K562 (cell line): Measurements from ENCODE around the gene OR2W1. TPM values are rescaled to one million over a fixed set of nuclear protein-coding genes. Genes with fewer than 3 reads are reported as not detected.

Experiments used
- ATAC-seq: fragments of 200-7000 bp; cut with Tn5 transposase; 3 replicates; pipeline ENCODE4 v1.9.1; 2020; ENCODE audit warnings: moderate library complexity
- BruUV-seq: library from RNA; stranded (reverse); fragments of 400-500 nt; replicated peaks from 2 replicates; lab custom pipeline; 2021; lab: Mats Ljungman, UMichigan
- CTCF ChIA-PET: fragments of 300-600 bp; formaldehyde crosslinking; extraction: SDS; loops from one replicate; lab custom pipeline; 2021; ENCODE audit warnings: low intra/inter-chr PET ratio; lab: Yijun Ruan, JAX
- POLR2A ChIA-PET: fragments of 300-600, 350-650 bp; sonication (Branson Sonifier 250); formaldehyde crosslinking; extraction: SDS; loops from one replicate; lab custom pipeline; 2021; ENCODE audit warnings: antibody characterized with exemption, inconsistent platforms; lab: Yijun Ruan, JAX
- DNase-seq, 4 experiments: peaks; one replicate each; pipeline versions ENCODE4 v3.0.0 to v3.0.0-alpha.2; 2011 to 2018; ENCODE audit warnings: low spot score in 3 of 4, mixed read lengths in 3 of 4; ENCODE audit errors: extremely low read depth in 1 of 4
- FAIRE-seq: peaks from 2 replicates; lab custom pipeline; 2011; peaks lifted over from hg19 to GRCh38; lab: Jason Lieb, UNC
- H2AFZ ChIP-seq: 2 replicates; pipeline ENCODE4 v1.6.0; 2011; ENCODE audit warnings: low read depth, low read length, control low read depth, inconsistent platforms
- H3K27ac ChIP-seq: fragments of 200-600 bp; 3 replicates; pipeline ENCODE4 v1.8.0; 2011; ENCODE audit warnings: low read depth, mild to moderate bottlenecking, control low read depth, inconsistent platforms, low read length, moderate library complexity, mixed read lengths; ENCODE audit errors: extremely low read depth
- H3K27me3 ChIP-seq, 2 experiments: fragments of 300-600 bp in 1 of 2; 2 replicates in 1 of 2; 3 replicates in 1 of 2; pipeline versions ENCODE4 v1.6.0 to v1.8.0; 2011; ENCODE audit warnings: inconsistent platforms in 2 of 2, low read length in 2 of 2, mild to moderate bottlenecking in 1 of 2, mixed read lengths in 1 of 2, moderate library complexity in 1 of 2; ENCODE audit not compliant: control insufficient read depth in 2 of 2, insufficient read depth in 2 of 2
- H3K36me3 ChIP-seq: fragments of 300-600 bp; 3 replicates; pipeline ENCODE4 v1.8.0; 2011; ENCODE audit warnings: mild to moderate bottlenecking, low read length, inconsistent platforms; ENCODE audit not compliant: control insufficient read depth, insufficient read depth
- H3K4me1 ChIP-seq, 2 experiments: fragments of 200-600 bp in 1 of 2; replicated peaks in 1 of 2; 2 replicates in 1 of 2; 3 replicates in 1 of 2; pipeline versions ENCODE4 v1.5.1 to v1.8.0; 2011; ENCODE audit warnings: inconsistent platforms in 2 of 2, low read length in 2 of 2, mild to moderate bottlenecking in 1 of 2, mixed read lengths in 1 of 2, moderate library complexity in 1 of 2; ENCODE audit not compliant: control insufficient read depth in 2 of 2, insufficient read depth in 2 of 2
- H3K4me2 ChIP-seq: 2 replicates; pipeline ENCODE4 v1.6.1; 2011; ENCODE audit warnings: low read length, control low read depth, inconsistent platforms, mixed read lengths; ENCODE audit not compliant: insufficient read depth
- H3K4me3 ChIP-seq: fragments of 200-600 bp; sonication (generic), shearing (Covaris generic); 2 replicates; pipeline ENCODE4 v1.5.1; 2016; ENCODE audit warnings: control low read depth, inconsistent platforms
- H3K79me2 ChIP-seq: fragments of 200-600 bp; 3 replicates; pipeline ENCODE4 v1.8.0; 2011; ENCODE audit warnings: low read length, inconsistent platforms; ENCODE audit not compliant: control insufficient read depth, insufficient read depth
- H3K9ac ChIP-seq, 2 experiments: 2 replicates each; pipeline versions ENCODE4 v1.6.0 to v1.6.1; 2011; ENCODE audit warnings: low read depth in 2 of 2, low read length in 2 of 2, control low read depth in 1 of 2, inconsistent platforms in 1 of 2, mild to moderate bottlenecking in 1 of 2, mixed read lengths in 1 of 2; ENCODE audit not compliant: insufficient read depth in 1 of 2
- H3K9me1 ChIP-seq: one replicate; pipeline ENCODE4 v1.6.0; 2011; ENCODE audit warnings: inconsistent platforms, mild to moderate bottlenecking, low read length, moderate library complexity; ENCODE audit not compliant: control insufficient read depth, insufficient read depth
- H3K9me3 ChIP-seq: replicated peaks from 2 replicates; pipeline ENCODE4 v1.5.1; 2011; ENCODE audit warnings: low read depth, low read length, inconsistent platforms; ENCODE audit not compliant: control insufficient read depth, insufficient read depth
- H4K20me1 ChIP-seq: replicated peaks from 2 replicates; pipeline ENCODE4 v1.6.1; 2011; ENCODE audit warnings: low read length, inconsistent platforms, mixed read lengths; ENCODE audit not compliant: control insufficient read depth, insufficient read depth
- BDP1 ChIP-seq: IDR thresholded peaks from 3 replicates; pipeline ENCODE4 v1.6.1; 2011; ENCODE audit not compliant: insufficient read length, insufficient read depth
- CEBPG ChIP-seq, 3 experiments: fragments of 200-800 bp in 1 of 3; sonication (Bioruptor generic) in 1 of 3; sonication (generic) in 1 of 3; formaldehyde crosslinking in 1 of 3; IDR thresholded peaks in 2 of 3; conservative IDR thresholded peaks in 1 of 3; 2 replicates each; pipeline versions ENCODE4 v1.6.1 to v1.8.0; 2016 to 2022; ENCODE audit warnings: missing compliant biosample characterization in 2 of 3, missing genetic modification characterization in 2 of 3, mild to moderate bottlenecking in 1 of 3, missing genetic modification reagents in 1 of 3
- DEAF1 ChIP-seq: fragments of 450-650 bp; formaldehyde crosslinking; IDR thresholded peaks from 2 replicates; pipeline ENCODE4 v1.4.0; 2020; ENCODE audit warnings: mild to moderate bottlenecking, moderate library complexity
- HOMEZ ChIP-seq: fragments of 250-450 bp; sonication (Bioruptor Pico); IDR thresholded peaks from 2 replicates; pipeline ENCODE4 v1.4.0; 2020; ENCODE audit warnings: mild to moderate bottlenecking, moderate library complexity
- IRF1 ChIP-seq: sonication (generic); formaldehyde crosslinking; IDR thresholded peaks from 2 replicates; pipeline ENCODE4 v1.8.0; 2022; ENCODE audit warnings: missing genetic modification reagents, mild to moderate bottlenecking, borderline replicate concordance
- KLF13 ChIP-seq: fragments of 450-650 bp; IDR thresholded peaks from 2 replicates; pipeline ENCODE4 v1.6.1; 2016; ENCODE audit warnings: missing genetic modification characterization, low read depth, mild to moderate bottlenecking, missing compliant biosample characterization, moderate library complexity, borderline replicate concordance
- NFE2 ChIP-seq: IDR thresholded peaks from 2 replicates; pipeline ENCODE4 v1.6.1; 2014; ENCODE audit warnings: antibody characterized with exemption, low read depth
- ZBTB33 ChIP-seq: sonication (generic); formaldehyde crosslinking; IDR thresholded peaks from 2 replicates; pipeline ENCODE4 v1.8.1; 2023; ENCODE audit warnings: mild to moderate bottlenecking, missing genetic modification reagents
- ZFP1 ChIP-seq: fragments of 450-650 bp; formaldehyde crosslinking; IDR thresholded peaks from 2 replicates; pipeline ENCODE4 v1.4.0; 2020; ENCODE audit warnings: mild to moderate bottlenecking, mixed read lengths
- ZNF239 ChIP-seq: fragments of 250-450 bp; sonication (Bioruptor Pico); IDR thresholded peaks from 2 replicates; pipeline ENCODE4 v1.4.0; 2020; ENCODE audit warnings: mild to moderate bottlenecking
- WGBS: fragments of 100-300 bp; shearing (Covaris generic); methylation state at CpG from one replicate; pipeline ENCODE4 v1.1.6; 2016; ENCODE audit warnings: low coverage, mixed read lengths; ENCODE audit not compliant: insufficient coverage; ENCODE audit errors: missing lambda C conversion rate; 5-methylcytosine and 5-hydroxymethylcytosine counted together
- in situ Hi-C: fragments of 300-500 bp; cut with MboI; formaldehyde crosslinking; loops from 4 replicates; pipeline ENCODE4 v1.15.0; 2018; ENCODE audit warnings: inconsistent platforms, mixed read lengths
- intact Hi-C: fragments of 100-400 bp; cut with micrococcal nuclease; formaldehyde crosslinking; loops from 2 replicates; pipeline ENCODE4 v1.14.2; 2022
- polyA plus RNA-seq, 8 experiments: library from polyadenylated mRNA; depleted of rRNA in 4 of 8; stranded (reverse) in 5 of 8; unstranded in 3 of 8; fragments of >200 nt; fragmentation: Nextera tagmentation in 2 of 8; fragmentation: Illumina TruSeq in 1 of 8; extraction: Ambion mirVana in 2 of 8; extraction: Trizol in 1 of 8; gene quantifications; 2 replicates each; pipeline versions ENCODE4 v1.2.1 to v1.2.3, GENCODE V29; 2011 to 2014; ENCODE audit warnings: inconsistent platforms in 1 of 8, missing spikeins in 1 of 8
- total RNA-seq, 7 experiments: library from RNA; depleted of rRNA in 6 of 7; stranded (reverse); fragments of >200 nt in 6 of 7; fragmentation: Illumina TruSeq in 2 of 7; extraction: Trizol in 2 of 7; gene quantifications; 2 replicates each; pipeline versions ENCODE4 v1.2.1 to v1.2.3, GENCODE V29; 2011 to 2021; ENCODE audit warnings: low replicate concordance in 1 of 7

The OR2W1 gene
- total and polyA plus RNA-seq, 9 of the 15 experiments (the other 6 are each of a cell fraction or from before 2014, with no cell fraction given): not detected

- H3K9me3 ChIP-seq: peaks cover 5% of the 10 kb centered on the region; the same call in 1 of the 2 replicates
- H3K9me1 ChIP-seq: no peaks in the 10 kb centered on the region
- WGBS: 96% methylated on average over 38 of the region's 79 CpGs
- no peaks in the 10 kb centered on the region for H4K20me1 ChIP-seq
- H3K36me3 ChIP-seq: no peaks in the 10 kb centered on the region
- H3K27ac ChIP-seq: no peak overlapping the region
- POLR2A ChIA-PET: interaction anchor here (0.6 to 0.9 kb wide), 2 partner anchors 9 to 16 kb away, joined by 3 read pairs; no protein-coding TSS in a partner anchor
- DNase-seq (no peak), ATAC-seq (no peak), FAIRE-seq (no peak)
- no peak overlapping the region for H2AFZ ChIP-seq
- no peak overlapping the region for H3K4me2 ChIP-seq
- peaks cover 7 to 9% of the 10 kb centered on the region in 2 experiments; a peak in 4 of 5 replicates for H3K4me1 ChIP-seq
- BruUV-seq: no TSS peak
- in situ Hi-C loops: loop anchor here (5.0 kb wide), 1 partner anchor 178 kb away; no protein-coding TSS in a partner anchor
- no peak overlapping the region for H3K9ac ChIP-seq
- H3K79me2 ChIP-seq: no peaks in the 10 kb centered on the region
- intact Hi-C loops: no loop called here
- H3K27me3 ChIP-seq: no peaks in the 10 kb centered on the region
- H3K4me3 ChIP-seq: no peak overlapping the region
- CTCF ChIA-PET: interaction anchor here (2.3 kb wide), 1 partner anchor 33 kb away, joined by 11 read pairs; no protein-coding TSS in a partner anchor
- no peak for TF ChIP-seq HOMEZ (CRISPR knock-in tag)
- no peak for TF ChIP-seq IRF1 (CRISPR knock-in tag)
- peak; percentile 96 for TF ChIP-seq ZBTB33 (CRISPR knock-in tag)
- no peak for TF ChIP-seq ZFP1
- TF ChIP-seq CEBPG (CRISPR knock-in tag; IDR thresholded peaks at IDR 0.05): no peak
- TF ChIP-seq CEBPG (tag; conservative IDR thresholded peaks at IDR 0.05 in 1 of 2, IDR thresholded peaks at IDR 0.05 in 1 of 2): no peak
- TF ChIP-seq DEAF1 (CRISPR knock-in tag): no peak
- no peak for TF ChIP-seq KLF13 (tag)
- no peak for TF ChIP-seq BDP1
- TF ChIP-seq ZNF239 (CRISPR knock-in tag): no peak
- TF ChIP-seq NFE2: no peak
Measured at GRCh38 chr6:29014729-29015608, 30.0 kb downstream of the OR2W1 start.
